Brain microvascular endothelial cell (primary cell): Measurements from ENCODE around the gene UPF1.
A peak's percentile ranks its signal among the peaks of the same experiment; 100 is the strongest.

Experiments
- DNase-seq: peaks from one replicate; pipeline ENCODE4 v3.0.0-alpha.2; 2020
- H3K27ac ChIP-seq: fragments of 250-450 bp; sonication (Bioruptor Pico); 2 replicates; pipeline ENCODE4 v1.5.1; 2020; ENCODE audit warnings: mild to moderate bottlenecking, moderate library complexity
- H3K27me3 ChIP-seq: fragments of 250-450 bp; sonication (Bioruptor Pico); replicated peaks from 2 replicates; pipeline ENCODE4 v1.5.1; 2020; ENCODE audit warnings: mild to moderate bottlenecking
- H3K36me3 ChIP-seq: fragments of 250-450 bp; sonication (Bioruptor Pico); replicated peaks from 2 replicates; pipeline ENCODE4 v1.5.1; 2020; ENCODE audit warnings: mild to moderate bottlenecking
- H3K4me3 ChIP-seq: 2 replicates; pipeline ENCODE4 v1.5.1; 2011; ENCODE audit warnings: low read depth, mild to moderate bottlenecking, control low read depth, low read length, moderate library complexity
- CTCF ChIP-seq: IDR thresholded peaks from 2 replicates; pipeline ENCODE4 v1.5.1; 2011; ENCODE audit warnings: low read depth, mild to moderate bottlenecking, moderate library complexity, low read length, control low read depth, inconsistent platforms; ENCODE audit errors: missing control alignments
- in situ Hi-C: cut with HindIII; loops from 2 replicates; pipeline ENCODE4 v1.10.0; 2017; ENCODE audit warnings: low sequenced_read_pairs, low pct_ligation_motif_present

The UPF1 gene

GRCh38 chr19:18798384-18799352 is 33.1 kb upstream of the UPF1 start:
- H3K4me3 ChIP-seq = no peak overlapping the region
- peaks cover 29% of the 10 kb centered on the region for H3K27me3 ChIP-seq
- no peak overlapping the region for H3K27ac ChIP-seq
- DNase-seq = no peak
- no peaks in the 10 kb centered on the region for H3K36me3 ChIP-seq
- in situ Hi-C loops = no loop called here
- TF ChIP-seq CTCF = peak; percentile 39

- in situ Hi-C loops = no loop called here
- TF ChIP-seq CTCF = no peak
- Histone ChIP-seq H3K36me3 (no peaks in the 10 kb centered on the region), H3K27ac (no peak overlapping the region), H3K27me3 (peaks cover 29% of the 10 kb centered on the region), H3K4me3 (no peak overlapping the region)
- DNase-seq = no peak
These were observed 32.3 kb upstream of the UPF1 start for GRCh38 chr19:18799389-18799970.

- no peaks in the 10 kb centered on the region for H3K36me3 ChIP-seq
- H3K4me3 ChIP-seq = no peak overlapping the region
- TF ChIP-seq CTCF = no peak
- peaks cover 29% of the 10 kb centered on the region for H3K27me3 ChIP-seq
- DNase-seq = no peak
- in situ Hi-C loops = no loop called here
- H3K27ac ChIP-seq = no peak overlapping the region
These were observed 31.7 kb upstream of the UPF1 start for GRCh38 chr19:18800079-18800478.

- no peaks in the 10 kb centered on the region for H3K36me3 ChIP-seq
- no peak for DNase-seq
- H3K4me3 ChIP-seq = no peak overlapping the region
- in situ Hi-C loops = no loop called here
- no peak for TF ChIP-seq CTCF
- H3K27me3 ChIP-seq = peaks cover 25% of the 10 kb centered on the region
- no peak overlapping the region for H3K27ac ChIP-seq
These were observed 31.1 kb upstream of the UPF1 start for GRCh38 chr19:18800636-18801035.

- no peak for DNase-seq
These were observed 29.4 kb upstream of the UPF1 start for GRCh38 chr19:18802354-18802753.

More at GRCh38 chr19:18802354-18802753, 29.4 kb upstream of the UPF1 start:
- peaks cover 19% of the 10 kb centered on the region for H3K27me3 ChIP-seq
- no peaks in the 10 kb centered on the region for H3K36me3 ChIP-seq
- TF ChIP-seq CTCF = no peak
- no peak overlapping the region for H3K27ac ChIP-seq
- in situ Hi-C loops = no loop called here
- H3K4me3 ChIP-seq = no peak overlapping the region
